OCI-LY1 (cell line): ENCODE measurements around the gene LECT2.

Source experiments
- H2AFZ ChIP-seq: fragments of 200-600 bp; sonication (generic), shearing (Covaris generic); 2 replicates; pipeline ENCODE4 v1.6.0; 2014; ENCODE audit warnings: antibody characterized with exemption, mild to moderate bottlenecking, low read length
- H3F3A ChIP-seq: fragments of 200-600 bp; sonication (generic), shearing (Covaris generic); 2 replicates; pipeline ENCODE4 v1.6.0; 2014; ENCODE audit warnings: mild to moderate bottlenecking, antibody characterized with exemption, low read length, moderate library complexity; ENCODE audit not compliant: insufficient read depth
- H3K27ac ChIP-seq: fragments of 200-600 bp; sonication (generic); 2 replicates; pipeline ENCODE4 v1.5.1; 2014; ENCODE audit warnings: low read length, mixed run types, mild to moderate bottlenecking, low read depth; ENCODE audit not compliant: poor library complexity, severe bottlenecking
- H3K27me3 ChIP-seq: fragments of 200-600 bp; sonication (generic); 2 replicates; pipeline ENCODE4 v1.6.0; 2014; ENCODE audit warnings: antibody characterized with exemption, mild to moderate bottlenecking, low read length, moderate library complexity; ENCODE audit not compliant: insufficient read depth
- H3K36me3 ChIP-seq: fragments of 200-600 bp; sonication (generic); 2 replicates; pipeline ENCODE4 v1.6.1; 2014; ENCODE audit warnings: mild to moderate bottlenecking, antibody characterized with exemption, low read length, moderate library complexity, mixed read lengths; ENCODE audit not compliant: insufficient read depth
- H3K4me1 ChIP-seq: fragments of 200-600 bp; sonication (generic); 2 replicates; pipeline ENCODE4 v1.5.1; 2014; ENCODE audit warnings: mild to moderate bottlenecking, low read length, moderate library complexity; ENCODE audit not compliant: insufficient read depth, severe bottlenecking
- H3K4me2 ChIP-seq: fragments of 200-600 bp; sonication (generic), shearing (Covaris generic); 2 replicates; pipeline ENCODE4 v1.6.1; 2014; ENCODE audit warnings: low read length
- H3K4me3 ChIP-seq: fragments of 200-600 bp; sonication (generic); 2 replicates; pipeline ENCODE4 v1.5.1; 2014; ENCODE audit warnings: low read length, low read depth, mild to moderate bottlenecking, mixed read lengths; ENCODE audit not compliant: poor library complexity, severe bottlenecking
- H3K79me2 ChIP-seq: fragments of 200-600 bp; shearing (Covaris generic); 2 replicates; pipeline ENCODE4 v1.6.1; 2016; ENCODE audit warnings: mixed run types, low read length, mixed read lengths; ENCODE audit not compliant: insufficient read depth
- H3K9ac ChIP-seq: fragments of 200-600 bp; sonication (generic), shearing (Covaris generic); 2 replicates; pipeline ENCODE4 v1.6.1; 2014; ENCODE audit warnings: mild to moderate bottlenecking, low read length, mixed read lengths
- H3K9me2 ChIP-seq: fragments of 200-600 bp; sonication (generic), shearing (Covaris generic); 2 replicates; pipeline ENCODE4 v1.6.1; 2014; ENCODE audit warnings: low read depth, mild to moderate bottlenecking, low read length, mixed read lengths
- H3K9me3 ChIP-seq: fragments of 200-600 bp; shearing (Covaris generic); 2 replicates; pipeline ENCODE4 v1.6.1; 2014; ENCODE audit warnings: low read length, mixed read lengths
- H4K20me1 ChIP-seq: fragments of 200-600 bp; sonication (generic), shearing (Covaris generic); 2 replicates; pipeline ENCODE4 v1.6.0; 2016; ENCODE audit warnings: mild to moderate bottlenecking, low read length; ENCODE audit not compliant: insufficient read depth
- EZH2 ChIP-seq: fragments of 200-600 bp; sonication (generic), shearing (Covaris generic); IDR thresholded peaks from 2 replicates; pipeline ENCODE4 v1.8.0; 2017; ENCODE audit warnings: borderline replicate concordance, mixed run types, mild to moderate bottlenecking, antibody characterized with exemption, low read length, moderate library complexity, mixed read lengths
- TF ChIP-seq, protein P1 (sequence below): fragments of 200-600 bp; sonication (generic), shearing (Covaris generic); IDR thresholded peaks from 2 replicates; pipeline ENCODE4 v1.5.1; 2017; ENCODE audit warnings: mild to moderate bottlenecking, antibody characterized with exemption, low read length, moderate library complexity, mixed read lengths

Gene LECT2

GRCh38 chr5:135905144-135905543 is 49.6 kb downstream of the LECT2 start:
- Histone ChIP-seq H3K4me3 (no peak overlapping the region), H4K20me1 (no peaks in the 10 kb centered on the region), H3K9ac (no peak overlapping the region), H3K36me3 (no peaks in the 10 kb centered on the region), H3K9me3 (no peaks in the 10 kb centered on the region), H2AFZ (no peak overlapping the region), H3K4me1 (no peaks in the 10 kb centered on the region), H3K79me2 (no peaks in the 10 kb centered on the region), H3K27ac (no peak overlapping the region), H3F3A (no peaks in the 10 kb centered on the region), H3K27me3 (no peaks in the 10 kb centered on the region), H3K4me2 (no peak overlapping the region), H3K9me2 (no peaks in the 10 kb centered on the region)
- TF ChIP-seq EZH2: no peak
- TF ChIP-seq, protein P1, sequence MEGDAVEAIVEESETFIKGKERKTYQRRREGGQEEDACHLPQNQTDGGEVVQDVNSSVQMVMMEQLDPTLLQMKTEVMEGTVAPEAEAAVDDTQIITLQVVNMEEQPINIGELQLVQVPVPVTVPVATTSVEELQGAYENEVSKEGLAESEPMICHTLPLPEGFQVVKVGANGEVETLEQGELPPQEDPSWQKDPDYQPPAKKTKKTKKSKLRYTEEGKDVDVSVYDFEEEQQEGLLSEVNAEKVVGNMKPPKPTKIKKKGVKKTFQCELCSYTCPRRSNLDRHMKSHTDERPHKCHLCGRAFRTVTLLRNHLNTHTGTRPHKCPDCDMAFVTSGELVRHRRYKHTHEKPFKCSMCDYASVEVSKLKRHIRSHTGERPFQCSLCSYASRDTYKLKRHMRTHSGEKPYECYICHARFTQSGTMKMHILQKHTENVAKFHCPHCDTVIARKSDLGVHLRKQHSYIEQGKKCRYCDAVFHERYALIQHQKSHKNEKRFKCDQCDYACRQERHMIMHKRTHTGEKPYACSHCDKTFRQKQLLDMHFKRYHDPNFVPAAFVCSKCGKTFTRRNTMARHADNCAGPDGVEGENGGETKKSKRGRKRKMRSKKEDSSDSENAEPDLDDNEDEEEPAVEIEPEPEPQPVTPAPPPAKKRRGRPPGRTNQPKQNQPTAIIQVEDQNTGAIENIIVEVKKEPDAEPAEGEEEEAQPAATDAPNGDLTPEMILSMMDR: no peak

- Histone ChIP-seq H4K20me1 (no peaks in the 10 kb centered on the region), H3K27me3 (no peaks in the 10 kb centered on the region)
Observed at GRCh38 chr5:135901633-135902032, 53.1 kb downstream of the LECT2 start.

GRCh38 chr5:135900276-135900675 is 54.5 kb downstream of the LECT2 start:
- H4K20me1 ChIP-seq: no peaks in the 10 kb centered on the region
- H3K4me2 ChIP-seq: no peak overlapping the region
- no peaks in the 10 kb centered on the region for H3K9me3 ChIP-seq
- H3F3A ChIP-seq: no peaks in the 10 kb centered on the region
- H3K79me2 ChIP-seq: no peaks in the 10 kb centered on the region
- no peaks in the 10 kb centered on the region for H3K27me3 ChIP-seq
- H3K36me3 ChIP-seq: no peaks in the 10 kb centered on the region
- no peak overlapping the region for H3K27ac ChIP-seq
- no peak overlapping the region for H3K9ac ChIP-seq
- no peak overlapping the region for H2AFZ ChIP-seq
- TF ChIP-seq, protein P1: no peak
- TF ChIP-seq EZH2: no peak
- H3K4me1 ChIP-seq: no peaks in the 10 kb centered on the region
- H3K4me3 ChIP-seq: no peak overlapping the region
- no peaks in the 10 kb centered on the region for H3K9me2 ChIP-seq

More at GRCh38 chr5:135901633-135902032, 53.1 kb downstream of the LECT2 start:
- Histone ChIP-seq H3K4me3 (no peak overlapping the region), H3K9me2 (no peaks in the 10 kb centered on the region), H3K79me2 (no peaks in the 10 kb centered on the region), H2AFZ (no peak overlapping the region), H3K9me3 (no peaks in the 10 kb centered on the region), H3K4me1 (no peaks in the 10 kb centered on the region), H3K27ac (no peak overlapping the region), H3K36me3 (no peaks in the 10 kb centered on the region), H3K4me2 (no peak overlapping the region), H3F3A (no peaks in the 10 kb centered on the region), H3K9ac (no peak overlapping the region)
- no peak for TF ChIP-seq EZH2
- TF ChIP-seq, protein P1: no peak
